Stimulated activated CD8-positive, alpha-beta memory T cell treated with anti-CD3 and anti-CD28 coated beads, Interleukin-4, amount 100 ng/mL, for 4 hours (primary cell): Measurements from ENCODE around the gene CD7.
"Not testable (repeated sequence)": the region's sequence is repeated elsewhere in the genome, so short reads cannot be mapped to it uniquely, and the experiment has no call there.

Source experiments
- DNase-seq, 2 donors: peaks; one replicate each; pipeline ENCODE4 v3.0.0-alpha.2; 2020; ENCODE audit warnings: low read depth in 2 of 2, low spot score in 1 of 2

CD7 gene

DNA sequence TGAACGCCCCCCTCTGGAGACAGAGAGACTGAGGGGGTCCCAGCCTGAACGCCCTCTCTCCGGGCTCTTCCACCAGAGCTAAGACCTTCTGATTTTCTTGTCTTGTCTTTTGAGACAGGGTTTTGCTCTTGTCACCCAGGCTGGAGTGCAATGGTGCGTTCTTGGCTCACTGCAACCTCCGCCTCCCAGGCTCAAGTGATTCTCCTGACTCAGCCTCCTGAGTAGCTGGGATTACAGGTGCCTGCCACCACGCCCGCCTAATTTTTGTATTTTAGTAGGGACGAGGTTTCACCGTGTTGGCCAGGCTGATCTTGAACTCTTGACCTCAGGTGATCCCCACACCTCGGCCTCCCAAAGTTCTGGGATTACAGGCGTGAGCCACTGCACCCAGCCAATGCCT, 30.6 kb upstream of the CD7 start:
- DNase-seq = not testable (repeated sequence)

DNA sequence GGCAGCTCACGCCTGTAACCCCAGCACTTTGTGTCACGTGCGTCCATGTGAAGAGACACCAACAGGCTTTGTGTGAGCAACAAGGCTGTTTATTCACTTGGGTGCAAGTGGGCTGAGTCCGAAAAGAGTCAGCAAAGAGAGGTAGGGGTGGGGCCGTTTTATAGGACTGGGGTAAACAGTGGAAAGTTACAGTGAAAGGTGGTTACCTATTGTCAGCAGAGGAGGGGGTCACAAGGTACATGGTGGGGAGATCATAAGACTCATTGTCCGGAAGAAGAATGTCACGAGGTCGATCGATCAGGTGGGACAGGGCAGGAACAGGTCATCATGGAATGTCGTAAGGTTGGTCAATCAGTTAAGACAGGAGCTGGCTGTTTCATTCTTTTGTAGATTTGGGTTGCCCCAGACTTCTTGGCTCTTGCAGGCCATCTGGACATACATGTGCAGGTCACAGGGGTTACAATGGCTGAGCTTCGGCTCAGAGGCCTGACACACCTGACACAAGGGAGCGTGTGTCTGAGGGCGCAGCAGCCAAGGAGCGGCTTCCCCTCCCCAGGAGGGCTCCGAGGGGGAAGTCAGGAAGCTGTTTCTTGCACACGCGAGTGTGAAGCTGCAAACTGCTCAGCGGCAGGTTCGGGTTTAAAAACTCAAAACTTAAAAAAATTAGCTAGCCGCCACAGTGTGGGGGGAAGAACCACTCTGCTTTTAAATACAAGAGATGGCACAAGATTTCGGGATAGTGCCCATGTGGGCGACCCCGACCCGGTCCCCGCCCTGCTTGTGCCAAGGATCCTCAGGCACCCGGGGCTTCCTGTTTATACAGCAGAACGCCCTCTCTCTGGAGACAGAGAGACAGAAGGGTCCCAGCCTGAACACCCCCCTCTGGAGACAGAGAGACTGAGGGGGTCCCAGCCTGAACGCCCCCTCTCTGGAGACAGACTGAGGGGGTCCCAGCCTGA, 29.2 kb upstream of the CD7 start:
- DNase-seq = no peak

DNA sequence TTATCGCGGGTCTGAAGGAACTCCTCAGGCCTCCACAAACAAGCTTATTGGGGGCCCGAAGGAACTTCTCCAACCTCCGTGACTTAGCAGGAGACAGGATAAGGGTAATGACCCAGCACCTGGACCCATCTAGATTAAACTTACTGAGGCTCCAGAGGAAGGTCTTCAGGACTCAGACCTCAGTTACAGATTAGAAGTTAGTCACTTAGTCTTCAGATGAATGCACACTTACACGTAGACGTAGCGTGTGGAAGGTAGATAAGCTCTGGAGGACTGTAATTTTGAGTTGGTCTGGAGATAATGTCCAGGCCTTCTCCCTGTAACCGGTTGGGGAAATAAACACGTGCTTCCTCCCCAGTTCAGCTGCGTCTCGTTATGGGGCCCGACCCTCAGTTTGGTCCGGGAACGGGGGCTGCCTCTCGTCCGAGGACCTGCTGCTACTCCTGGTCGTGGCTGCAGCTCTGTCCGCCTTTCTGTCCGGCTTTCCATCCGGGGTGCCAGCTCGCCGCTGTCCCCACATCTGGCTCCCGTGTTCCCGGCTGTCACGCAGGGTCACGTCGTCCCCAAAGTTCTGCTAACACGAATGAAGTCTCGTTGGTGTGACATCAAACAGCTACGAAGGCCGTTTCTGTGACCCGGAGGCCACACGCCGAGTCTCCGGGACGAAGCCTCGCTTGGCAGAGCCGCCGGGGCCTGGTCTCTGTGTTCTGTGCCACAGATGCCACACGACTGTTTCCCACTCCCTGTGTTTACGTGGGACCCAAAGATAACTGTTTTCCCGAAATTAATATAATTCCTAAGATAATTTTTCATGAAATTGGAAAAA, 28.0 kb upstream of the CD7 start:
- DNase-seq = no peak

DNA sequence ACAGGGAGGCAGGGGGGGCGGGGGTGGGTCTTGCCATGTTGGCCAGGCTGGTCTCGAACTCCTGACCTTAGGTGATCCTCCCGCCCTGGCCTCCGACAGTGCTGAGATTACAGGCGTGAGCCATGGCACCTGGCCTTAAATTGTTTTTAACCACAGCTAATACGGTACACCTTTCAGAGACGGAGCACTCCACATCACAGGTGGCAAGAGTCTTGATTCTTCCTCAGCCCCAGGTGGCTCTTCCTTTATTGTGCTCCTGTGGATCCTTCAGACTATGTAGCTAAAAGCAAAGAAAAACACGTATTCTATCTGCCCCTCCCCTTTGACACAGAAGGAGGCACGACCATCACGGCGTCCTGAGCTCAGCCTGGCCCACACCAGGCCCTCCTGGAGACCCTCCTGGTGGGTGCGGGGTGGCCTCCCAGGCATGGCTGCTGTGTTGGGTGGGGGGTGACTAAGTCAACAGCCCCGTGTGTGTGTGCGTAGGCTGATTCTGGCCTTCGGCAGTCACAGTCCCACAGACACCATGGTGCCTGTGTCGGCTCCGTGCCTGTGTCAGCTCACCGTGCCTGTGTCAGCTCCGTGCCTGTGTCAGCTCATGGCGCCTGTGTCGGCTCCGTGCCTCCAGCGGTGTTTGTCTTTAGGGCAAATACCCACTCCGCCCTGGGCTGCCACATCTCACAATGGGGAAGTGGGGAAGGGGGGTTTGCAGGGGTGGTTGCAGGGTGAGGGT, 26.9 kb upstream of the CD7 start:
- DNase-seq = no peak

DNA sequence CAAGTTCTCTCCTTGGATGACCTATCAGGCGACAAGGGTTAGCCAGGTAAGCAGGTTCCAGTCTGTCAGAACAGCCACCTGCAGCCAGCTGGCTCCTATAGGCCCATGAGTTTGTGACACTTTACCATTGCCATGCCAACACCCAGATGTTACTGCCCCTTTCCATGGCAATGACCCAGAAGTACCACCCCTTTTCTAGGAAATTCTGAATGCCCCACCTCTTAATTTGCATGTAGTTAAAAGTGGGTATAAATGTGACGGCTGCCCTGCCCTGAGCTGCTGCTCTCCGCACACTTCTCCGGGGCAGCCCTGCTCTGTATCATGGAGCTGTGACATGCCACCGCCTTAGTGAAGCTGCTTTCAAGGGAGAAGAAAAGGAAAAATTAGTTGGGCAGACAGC, 26.2 kb upstream of the CD7 start:
- DNase-seq = no peak

DNA sequence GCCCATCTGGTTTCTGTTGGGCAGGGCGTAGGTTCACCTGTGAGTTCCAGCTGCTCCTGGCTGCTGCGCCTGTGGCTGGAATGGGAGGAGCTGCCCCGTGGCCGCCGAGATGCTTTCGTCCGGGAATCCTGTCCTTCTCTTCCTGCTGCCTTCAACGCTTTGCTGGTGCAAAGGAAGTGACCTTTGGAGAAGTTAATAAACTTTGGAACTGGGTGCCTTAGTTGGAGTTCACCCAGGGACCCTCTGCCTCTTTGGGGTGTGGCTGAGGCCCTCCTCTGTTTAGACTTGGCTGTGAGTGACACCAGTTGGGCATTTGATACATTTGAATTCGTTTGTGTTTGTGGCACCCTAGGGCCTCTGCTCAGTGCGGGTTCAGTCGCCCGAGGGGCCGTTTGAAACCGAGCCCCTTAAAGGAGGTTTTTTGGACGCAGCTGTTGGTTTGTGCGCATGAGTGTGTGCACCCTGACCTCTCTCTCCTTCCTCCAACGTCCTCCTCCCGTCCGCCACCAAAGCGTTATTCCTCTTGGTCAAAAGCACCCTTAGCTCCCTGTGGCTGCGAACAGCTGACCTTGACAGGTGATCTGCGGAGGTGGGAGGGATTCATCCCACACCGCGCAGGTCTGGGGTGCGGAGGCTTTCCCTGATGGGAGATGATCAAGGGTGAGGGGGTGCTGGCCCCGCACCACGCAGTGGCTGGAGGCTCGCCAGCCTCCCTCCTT, 25.1 kb upstream of the CD7 start:
- no peak for DNase-seq

DNA sequence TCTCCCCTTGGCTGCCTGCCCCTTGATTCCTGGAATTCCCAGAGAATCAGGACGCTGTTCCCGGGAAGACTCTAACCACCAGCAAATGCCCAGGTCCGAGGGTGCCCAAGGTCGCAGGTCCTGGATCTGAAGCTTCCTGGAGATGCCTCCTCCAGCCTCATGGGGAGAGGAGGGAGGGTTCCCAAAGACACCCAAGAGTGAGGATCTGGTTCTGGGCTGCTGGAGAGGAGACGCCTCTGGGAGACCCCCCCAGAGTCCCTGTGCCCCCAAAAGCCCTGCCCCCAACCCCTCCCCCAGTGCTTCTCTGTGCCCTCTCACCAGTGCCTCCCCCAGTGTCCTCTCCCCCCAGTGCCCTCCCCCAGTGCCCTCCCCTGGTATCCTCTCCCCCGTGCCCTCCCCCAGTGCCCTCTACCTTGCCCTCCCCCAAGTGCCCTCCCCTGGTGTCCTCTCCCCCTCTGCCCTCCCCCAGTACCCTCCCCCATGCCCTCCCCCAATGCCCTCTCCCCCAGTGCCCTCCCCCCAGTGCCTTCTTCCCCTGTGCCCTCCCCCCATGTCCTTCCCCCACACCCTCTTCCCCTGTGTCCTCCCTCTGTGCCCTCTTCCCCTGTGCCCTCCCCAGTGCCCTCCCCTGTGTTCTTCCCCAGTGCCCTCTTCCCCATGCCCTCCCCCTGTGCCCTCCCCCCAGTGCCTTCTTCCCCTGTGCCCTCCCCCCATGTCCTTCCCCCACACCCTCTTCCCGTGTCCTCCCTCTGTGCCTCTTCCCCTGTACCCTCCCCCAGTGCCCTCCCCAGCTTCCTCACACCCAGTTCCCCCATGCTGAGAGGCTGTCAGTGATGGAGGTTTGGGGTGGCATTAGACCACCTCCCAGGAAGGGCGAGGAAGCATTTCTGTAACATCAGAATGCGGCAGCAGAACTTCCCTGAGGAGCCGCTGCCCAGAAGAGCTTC, 22.5 kb upstream of the CD7 start:
- no peak for DNase-seq

DNA sequence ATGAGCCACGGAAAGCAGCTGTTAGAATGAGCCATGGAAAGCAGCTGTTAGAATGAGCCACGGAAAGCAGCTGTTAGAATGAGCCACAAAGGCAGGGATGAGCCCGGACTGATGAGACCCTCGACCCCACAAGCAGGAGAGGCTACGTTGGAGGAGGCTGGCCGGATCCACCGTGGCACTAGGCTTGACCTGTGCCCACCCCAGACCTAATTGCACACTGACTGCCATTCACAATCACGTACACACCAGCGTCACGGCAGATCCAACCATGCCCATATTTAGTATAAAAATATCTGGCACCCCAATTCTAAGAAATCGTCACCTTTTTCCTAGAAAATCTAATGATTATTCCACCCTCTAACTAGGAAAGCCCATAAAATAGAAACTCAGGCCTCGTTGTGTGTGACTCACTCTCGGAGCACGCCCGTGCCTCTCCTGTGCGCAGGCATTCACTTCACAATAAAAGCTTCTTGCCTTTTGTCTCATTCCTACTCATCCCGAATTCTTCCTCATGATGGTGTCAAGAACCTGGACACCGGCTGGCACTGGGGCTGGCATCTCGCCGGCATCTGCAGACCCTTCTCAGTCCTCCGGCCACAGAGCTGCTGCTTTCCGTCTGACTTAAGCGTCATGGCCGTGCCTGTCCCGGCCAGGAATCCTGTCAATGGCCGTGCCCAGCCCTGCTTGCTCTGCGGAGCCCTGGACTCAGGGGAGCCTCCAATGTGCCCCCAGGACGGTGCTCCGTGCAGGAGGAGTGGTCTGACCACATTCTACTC, 21.6 kb upstream of the CD7 start:
- no peak for DNase-seq

DNA sequence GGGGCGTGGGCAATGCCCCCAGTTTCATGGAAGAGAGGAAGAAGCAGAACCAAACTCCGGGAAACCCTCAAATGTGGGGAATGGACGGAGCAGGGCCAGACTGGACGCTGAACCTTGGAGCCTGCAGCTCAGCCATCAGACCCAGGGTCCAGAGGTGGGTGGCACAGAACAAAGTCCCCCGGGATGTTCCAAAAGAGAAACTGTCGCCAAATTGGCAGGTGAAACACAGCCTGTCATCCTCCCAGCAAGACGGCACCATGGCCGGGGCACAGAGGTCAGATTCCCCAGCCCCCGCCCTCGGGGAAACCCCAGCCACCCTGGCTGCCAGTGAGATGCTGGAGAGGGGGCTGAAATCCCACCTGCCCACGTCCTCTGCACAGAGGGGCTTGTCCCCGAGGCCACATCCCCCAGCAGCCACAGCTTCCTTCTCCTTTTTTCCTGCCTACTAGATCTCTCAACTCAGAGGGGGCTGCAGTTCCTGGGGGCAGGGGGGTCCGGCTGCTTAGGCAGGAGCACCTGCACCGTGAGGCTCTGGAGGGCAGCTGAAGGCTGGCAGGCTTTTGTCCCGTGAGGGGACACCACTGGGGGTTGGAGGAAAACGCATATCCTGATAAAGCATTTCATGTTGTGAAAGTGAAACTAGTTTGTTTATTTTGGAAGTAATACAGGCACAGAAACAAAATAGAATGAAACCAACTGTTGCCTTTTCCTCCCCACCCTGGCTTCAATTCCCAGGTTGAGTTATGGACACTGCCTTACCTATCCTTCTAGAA, 17.4 kb upstream of the CD7 start:
- DNase-seq = no peak

DNA sequence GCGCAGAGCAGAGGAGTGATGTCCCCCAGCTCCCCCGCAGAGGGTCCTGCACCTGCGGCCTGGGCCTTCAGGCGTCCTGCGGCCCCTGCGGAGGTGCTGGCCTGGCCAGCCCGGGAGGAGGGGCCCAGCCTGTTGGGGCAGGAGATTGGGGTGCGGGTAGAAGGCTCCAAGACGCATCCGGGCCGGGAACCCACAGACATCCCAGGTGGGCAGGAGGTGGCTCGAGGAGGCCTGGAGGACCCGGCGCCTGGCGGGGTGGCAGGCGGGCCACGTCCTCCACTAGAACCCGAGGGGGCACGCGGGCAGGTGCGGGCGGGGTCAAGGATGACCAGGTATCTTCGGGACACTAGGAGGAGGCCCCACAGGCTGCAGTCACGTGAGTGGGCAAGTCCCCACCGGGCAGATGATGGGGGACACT, 16.8 kb upstream of the CD7 start:
- DNase-seq = no peak

DNA sequence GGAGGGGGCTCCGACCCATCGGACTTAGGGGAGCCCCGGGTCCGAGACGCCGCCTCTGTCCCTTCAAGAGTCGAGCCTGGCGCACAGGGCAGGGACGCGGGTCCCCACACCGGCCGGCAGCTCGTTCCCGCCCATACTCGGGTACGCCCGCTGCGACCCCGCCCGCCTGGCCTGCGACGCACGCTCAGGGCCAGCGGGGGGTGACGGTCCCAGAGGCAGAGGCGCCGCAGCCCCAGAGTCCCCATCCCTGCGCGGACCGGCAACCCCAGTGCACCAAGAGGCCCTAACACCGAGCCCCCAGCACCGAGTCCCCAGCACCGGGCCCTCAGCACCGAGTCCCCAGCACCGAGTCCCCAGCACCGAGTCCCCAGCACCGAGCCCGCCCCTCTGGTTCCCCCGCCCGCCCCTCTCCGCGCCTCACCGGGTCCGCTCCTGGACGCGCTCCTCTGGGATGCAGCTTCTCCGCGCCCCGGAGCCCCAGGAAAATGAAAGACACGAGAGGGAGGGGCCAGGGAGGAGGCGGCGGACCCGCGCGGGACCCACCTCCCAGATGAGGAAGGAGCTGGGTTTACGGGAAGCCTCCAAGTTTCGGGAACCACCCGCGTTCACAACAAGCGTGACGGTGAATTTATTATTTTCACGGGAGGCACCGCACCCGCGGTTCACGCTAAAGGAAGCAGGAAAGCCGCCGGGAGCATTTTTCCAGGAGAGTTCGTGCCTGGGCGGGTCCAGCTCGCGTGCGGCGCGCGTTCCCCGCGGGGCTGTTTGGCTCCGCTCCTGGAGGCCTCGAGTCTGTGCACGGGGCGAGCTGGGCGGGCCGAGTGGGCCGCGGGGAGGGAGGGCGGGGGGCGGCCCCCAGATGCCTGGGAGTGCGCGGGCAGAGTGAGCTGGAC, 16.1 kb upstream of the CD7 start, which contains the start of gene SECTM1:
SECTM1 (minus strand) TSS at position 488 of the 893 bp plus-strand sequence. CDS start 6,526 bp downstream, outside the sequence.
- DNase-seq = no peak

DNA sequence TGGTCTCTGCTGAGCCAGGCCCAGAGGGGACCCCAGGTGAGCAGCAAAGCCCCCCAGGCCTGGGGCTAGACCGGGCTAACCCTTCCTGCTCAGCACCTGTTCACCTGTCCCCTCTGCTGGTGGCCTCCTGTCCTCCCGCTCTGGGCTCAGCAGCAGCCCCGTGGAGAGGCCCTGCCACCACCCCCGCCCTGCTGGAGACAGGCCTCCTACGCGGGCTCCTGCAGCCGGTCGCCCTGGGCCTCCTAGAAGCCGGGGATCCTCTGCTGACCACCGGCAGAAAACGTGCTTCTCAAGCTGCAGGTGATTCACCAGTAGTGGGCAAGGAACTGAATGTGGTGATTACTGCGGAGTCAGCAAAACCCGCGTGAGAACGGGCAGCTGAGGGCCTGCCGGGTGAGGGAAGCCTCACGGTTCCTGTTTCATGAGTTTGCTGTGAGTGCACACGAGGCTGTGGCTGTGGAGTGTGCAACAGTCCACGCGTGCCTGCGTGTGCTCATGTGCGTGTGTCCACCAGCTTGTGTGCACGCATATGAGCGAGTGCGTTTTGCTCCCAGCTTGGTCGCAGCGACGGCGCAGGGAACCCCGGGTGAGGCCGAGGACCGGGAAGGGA, 15.4 kb upstream of the CD7 start:
- no peak for DNase-seq

DNA sequence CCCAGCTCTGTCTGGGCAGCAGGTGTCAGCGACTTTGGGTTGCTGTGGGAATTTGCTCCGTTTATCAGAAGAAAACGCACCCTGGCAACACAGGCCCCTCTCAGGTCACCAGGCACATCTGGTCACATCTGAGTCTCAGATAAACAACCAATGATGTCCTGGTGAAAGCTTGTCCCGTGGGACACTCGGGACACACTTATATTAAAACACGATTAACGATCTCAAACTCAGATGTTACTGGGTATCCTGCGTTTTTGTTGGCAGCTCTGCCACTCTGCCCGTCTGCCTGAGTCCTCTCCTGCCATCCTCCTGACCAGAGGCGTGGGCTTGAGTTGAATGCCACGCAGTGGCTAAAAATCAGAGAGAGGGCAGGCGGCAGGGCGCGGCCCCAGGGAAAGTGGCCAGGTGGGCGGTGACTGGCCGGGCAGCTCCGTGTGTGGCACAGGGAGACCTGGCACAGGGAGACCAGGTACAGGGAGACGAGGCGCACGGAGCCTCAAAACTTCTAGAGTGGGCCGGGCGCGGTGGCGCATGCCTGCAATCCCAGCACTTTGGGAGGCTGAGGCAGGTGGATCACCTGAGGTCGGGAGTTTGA, 14.0 kb upstream of the CD7 start:
- DNase-seq = no peak

DNA sequence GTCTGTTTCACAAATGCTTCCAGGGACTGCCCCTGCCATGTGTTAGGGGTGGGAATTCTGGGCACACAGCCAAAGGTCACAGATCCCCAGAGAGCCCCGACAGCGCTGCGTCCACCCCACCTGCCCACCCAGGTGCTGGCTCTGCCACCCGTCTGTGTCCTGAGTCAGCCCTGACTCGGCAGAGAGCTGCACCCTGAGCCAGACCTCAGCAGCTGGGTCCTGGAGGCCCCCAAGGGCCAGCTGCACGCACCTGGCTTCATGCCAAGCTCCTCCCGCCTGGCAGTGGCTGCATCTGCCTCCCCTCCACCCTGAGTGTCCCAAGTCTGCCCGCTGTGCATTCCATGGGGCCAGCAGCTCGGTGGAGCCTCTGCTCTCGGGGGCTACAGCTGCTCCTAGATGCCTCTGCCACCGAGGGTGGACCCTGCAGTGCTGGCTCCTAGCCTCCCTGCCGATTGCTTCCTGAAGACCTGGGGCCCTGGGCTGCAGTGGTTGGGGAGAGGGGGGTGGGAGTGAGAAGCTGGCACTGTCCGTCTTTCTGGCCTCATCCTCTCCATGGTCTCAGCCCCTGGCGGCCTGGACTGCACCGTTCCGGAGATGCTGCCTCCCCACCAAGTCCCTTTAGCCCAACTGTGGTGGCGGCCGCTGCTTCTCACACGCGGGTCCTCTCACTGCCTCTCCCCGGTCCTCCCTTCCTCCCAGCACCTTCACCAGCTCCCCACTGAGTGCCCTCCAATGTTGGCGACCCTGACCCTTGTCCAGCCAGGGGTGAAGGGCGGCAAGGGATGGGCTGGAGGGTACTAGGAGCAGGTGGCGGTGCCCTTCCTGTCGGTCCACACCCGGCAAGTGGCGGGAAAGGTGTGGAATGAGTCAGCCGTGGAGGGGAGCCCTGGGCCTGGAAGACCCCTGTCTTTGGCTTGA, 13.2 kb upstream of the CD7 start:
- DNase-seq = no peak

DNA sequence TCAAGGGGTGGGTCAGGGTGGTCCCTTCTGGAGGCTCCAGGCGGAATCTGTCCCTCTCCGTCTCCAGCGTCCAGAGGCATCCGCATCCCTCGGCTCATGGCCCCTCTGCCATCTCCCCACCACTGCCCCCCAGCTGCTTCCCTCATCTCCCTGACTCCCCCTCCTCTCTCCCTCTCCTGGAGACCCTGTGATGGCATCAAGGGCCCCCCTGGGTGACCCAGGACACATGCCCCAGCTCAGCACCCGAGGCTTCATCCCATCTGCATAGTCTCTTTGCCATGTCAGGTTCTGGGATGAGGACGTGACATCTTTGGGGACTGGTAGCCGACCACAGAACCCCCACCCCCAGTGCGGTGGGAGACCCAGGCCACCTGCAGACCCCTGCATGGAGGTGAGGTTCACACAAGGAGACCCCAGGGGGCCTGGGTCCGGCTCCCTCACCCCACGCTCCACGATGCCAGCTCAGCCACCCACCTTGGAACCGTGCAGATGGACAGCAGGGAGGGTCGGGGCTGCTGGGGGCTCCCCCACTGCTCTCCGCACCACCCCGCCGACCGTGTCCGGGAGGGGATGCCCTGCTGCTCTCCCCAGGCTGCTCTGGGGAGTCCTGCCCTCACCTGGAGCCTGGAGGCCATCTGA, 12.4 kb upstream of the CD7 start:
- DNase-seq = no peak
